Activated CD8-positive, alpha-beta memory T cell treated with anti-CD3 and anti-CD28 coated beads, Interleukin-2, amount 50 U/mL, for 1 hour (primary cell): ENCODE results near the gene STYX.
"Not testable (repeated sequence)": the region's sequence is repeated elsewhere in the genome, so short reads cannot be mapped to it uniquely, and the experiment has no call there.

Source experiments
- DNase-seq: peaks from one replicate; pipeline ENCODE4 v3.0.0-alpha.2; 2020; ENCODE audit errors: extremely low read depth

Gene STYX

DNA sequence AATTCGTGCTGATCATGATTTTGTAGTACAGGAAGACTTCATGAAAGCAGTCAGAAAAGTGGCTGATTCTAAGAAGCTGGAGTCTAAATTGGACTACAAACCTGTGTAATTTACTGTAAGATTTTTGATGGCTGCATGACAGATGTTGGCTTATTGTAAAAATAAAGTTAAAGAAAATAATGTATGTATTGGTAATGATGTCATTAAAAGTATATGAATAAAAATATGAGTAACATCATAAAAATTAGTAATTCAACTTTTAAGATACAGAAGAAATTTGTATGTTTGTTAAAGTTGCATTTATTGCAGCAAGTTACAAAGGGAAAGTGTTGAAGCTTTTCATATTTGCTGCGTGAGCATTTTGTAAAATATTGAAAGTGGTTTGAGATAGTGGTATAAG lies 2.5 kb upstream of the STYX start:
- not testable (repeated sequence) for DNase-seq

- not testable (repeated sequence) for DNase-seq
These were observed 931 bp upstream of the STYX start for GRCh38 chr14:52729035-52729434.

- DNase-seq, result no peak
These were observed 411 bp upstream of the STYX start for GRCh38 chr14:52729585-52729924.

- DNase-seq, result no peak
These were observed 744 bp downstream of the STYX start for GRCh38 chr14:52730709-52731111.

DNA sequence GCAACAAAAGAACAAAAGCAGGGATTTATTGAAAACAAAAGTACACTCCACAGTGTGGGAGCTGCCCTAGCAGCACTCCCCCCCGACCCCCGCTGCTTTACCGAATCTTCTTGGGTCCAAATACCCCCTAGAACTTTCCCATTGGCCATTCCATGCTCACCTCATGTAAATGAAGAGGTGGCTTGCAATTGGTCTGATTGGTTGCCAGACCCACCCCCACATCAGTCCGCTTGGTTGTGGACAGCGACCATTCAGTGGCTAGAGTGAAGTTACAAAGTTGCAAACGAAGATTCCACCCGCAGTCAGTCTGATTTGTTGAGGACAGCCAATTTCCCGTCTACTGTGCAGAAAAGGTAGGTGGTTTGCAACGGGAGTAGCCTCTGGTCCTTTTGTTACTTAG lies 3.9 kb downstream of the STYX start:
- DNase-seq, result no peak

DNA sequence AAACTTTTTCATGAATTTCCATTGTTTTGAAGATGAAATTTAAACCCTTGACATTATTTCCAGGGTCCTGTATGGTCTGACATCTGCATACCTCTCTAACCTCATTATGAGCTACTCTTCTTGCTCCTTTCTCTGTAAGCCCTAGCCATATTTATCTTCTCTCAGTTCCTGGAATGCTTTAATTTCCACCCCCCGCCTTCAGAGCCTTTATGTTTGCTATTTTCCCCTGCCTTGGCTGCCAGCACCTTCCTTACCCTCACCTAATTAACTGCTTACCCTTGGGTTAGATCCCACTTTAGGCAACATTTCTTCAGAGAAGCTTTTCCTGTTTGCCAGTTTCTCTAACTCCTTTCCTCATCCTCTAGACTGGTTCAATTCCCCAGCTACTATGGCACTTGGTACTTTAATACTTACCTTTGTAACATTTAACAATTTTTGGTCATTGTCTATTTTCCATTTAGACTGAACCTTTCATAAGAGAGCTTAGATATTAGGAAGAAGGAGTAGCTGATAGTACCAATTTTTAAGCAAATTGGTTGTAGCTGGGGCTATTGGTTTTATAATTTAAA lies 6.0 kb downstream of the STYX start:
- no peak for DNase-seq

DNA sequence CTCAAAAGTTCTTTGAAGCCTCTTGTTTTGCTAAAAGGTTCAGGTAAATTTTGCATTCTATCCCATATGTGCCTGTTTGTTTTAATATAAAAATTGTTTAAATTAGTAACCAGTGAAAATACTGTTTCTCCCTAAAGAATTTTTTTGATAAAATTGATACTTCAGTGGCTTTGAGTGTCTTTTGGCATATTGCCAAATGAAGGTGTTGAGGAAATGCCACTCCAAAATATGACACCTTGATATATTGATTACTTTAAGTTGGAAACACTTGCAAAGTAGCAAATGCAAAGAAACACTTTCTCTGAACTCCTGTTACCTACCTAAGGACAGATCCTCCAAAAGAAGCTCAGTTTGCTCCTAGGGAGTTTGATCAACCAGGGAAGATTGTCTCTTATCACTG lies 8.4 kb downstream of the STYX start:
- DNase-seq, result no peak

DNA sequence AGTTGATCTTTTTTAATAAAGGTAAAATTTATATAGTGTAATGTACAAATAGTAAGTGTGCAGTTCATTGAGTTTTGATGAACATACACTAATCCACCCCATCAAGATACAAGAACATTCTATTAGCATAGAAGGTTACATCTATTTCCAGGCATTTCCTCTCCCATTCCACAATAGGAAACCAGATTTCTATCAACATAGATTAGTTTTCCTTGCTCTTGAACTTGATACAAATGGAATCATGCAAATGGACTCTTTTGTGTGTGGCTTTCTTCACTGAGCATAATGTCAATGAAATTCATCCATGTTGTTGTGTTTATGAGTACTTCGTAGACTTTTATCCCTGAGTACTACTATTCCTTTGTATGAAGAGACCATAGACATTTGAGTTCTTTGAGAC lies 10.8 kb downstream of the STYX start:
- no peak for DNase-seq

GRCh38 chr14:52741865-52742264 lies 11.9 kb downstream of the STYX start:
- DNase-seq, result no peak

GRCh38 chr14:52748647-52749292 lies 18.8 kb downstream of the STYX start:
- DNase-seq, result no peak

DNA sequence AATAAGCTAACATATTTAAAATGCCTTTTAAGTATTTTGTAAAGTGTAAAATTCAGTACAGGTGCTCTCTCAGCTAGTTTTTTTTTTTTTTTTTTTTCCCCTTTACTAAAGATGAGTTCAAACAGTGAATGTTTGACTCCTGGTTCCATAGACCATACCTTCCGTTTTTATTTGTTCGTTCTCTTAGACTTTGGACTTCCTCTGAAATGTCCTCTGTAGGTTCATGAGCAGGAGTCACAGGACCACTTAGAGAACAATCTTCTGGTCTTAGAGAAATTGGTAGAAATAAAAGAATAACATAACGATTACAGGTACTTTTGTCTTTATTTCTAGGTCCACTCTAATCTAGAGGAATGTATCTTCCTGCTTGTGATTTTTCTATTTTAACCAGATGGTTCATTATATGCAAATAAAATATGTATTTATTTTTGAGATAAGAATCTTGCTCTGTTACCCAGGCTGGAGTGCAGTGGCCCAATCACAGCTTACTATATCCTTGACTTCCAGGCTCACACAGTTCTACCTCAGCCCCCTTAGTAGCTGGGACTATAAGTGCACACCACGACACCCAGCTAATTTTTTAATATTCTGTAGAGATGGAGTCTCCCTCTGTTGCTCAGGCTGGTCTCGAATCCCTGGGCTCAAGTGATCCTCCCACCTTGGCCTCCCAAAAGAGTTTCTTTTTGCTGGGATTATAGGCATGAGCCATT lies 25.8 kb downstream of the STYX start:
- no peak for DNase-seq

DNA sequence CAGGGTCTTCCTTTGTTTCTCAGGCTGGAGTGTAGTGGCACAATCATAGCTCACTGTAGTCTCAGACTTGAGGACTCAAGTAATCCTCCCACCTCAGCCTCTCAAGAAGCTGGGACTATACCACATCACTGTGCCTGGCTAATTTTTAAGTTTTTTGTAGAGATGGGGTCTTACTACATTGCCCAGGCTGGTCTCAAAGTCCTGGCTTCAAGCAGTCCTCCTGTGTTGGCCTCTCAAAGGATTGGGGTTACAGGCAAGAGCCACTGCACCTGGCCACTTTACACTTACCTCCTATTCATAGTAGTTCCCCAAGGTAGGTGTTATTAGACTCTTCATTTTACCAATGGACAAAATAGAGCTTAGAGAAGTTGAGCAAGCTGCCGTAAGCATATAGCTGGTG lies 29.2 kb downstream of the STYX start:
- no peak for DNase-seq

- DNase-seq, result not testable (repeated sequence)
These were observed 33.0 kb downstream of the STYX start for GRCh38 chr14:52762923-52763322.

DNA sequence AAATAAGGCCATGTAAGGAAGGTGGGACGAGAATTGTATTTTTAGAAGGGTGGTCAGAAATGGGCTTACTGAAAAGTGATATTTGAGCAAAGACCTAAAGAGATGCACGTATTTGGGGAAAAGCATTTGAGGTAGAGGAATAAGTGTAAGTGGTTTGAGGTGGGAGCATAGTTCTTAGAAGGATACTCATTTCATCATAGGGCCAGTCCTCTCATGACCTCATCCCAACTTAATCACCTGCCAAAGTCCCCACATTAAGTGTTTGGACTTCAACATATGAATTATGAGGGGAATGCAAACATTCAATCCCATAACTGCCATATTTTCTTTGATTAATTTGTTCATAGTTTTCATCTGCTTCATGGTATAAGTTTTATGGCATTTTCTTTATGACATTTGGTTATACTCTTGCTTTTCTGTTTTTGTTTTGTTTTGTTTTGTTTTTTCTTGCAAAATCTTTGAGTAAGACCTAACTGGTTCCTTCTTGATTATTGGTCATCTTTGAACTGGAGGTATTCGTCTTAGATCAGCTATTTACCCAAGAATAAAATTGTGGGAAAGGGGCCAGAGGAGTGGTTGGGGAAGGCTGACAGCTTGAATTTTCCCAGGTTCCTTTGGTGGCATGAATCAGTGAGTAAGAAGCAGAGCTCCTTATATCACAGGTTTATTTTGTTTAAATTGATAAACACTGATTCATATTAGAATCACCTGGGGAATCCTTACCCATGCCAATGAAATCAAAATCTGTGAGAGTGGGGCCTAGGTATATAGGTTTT lies 37.3 kb downstream of the STYX start:
- no peak for DNase-seq

- no peak for DNase-seq
These were observed 39.9 kb downstream of the STYX start for GRCh38 chr14:52769887-52770286.

DNA sequence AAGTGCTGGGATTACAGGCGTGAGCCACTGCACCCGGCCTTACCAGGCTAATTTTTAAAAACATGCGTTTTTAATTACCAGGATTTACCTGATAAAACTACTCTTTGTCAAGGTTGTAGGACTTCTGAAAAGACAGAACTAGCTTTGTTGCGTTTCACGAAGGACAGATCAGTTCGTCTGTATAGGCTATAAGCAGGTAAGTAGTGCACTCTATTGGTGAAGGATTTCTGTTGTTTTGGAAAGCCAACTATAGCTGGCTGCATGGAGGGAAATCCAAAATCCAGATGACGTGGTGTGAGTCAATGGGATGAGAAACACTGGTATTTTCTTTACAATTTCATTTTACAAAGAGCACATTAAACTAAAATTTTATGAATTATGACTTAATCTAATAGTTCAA lies 46.9 kb downstream of the STYX start:
- DNase-seq, result no peak

DNA sequence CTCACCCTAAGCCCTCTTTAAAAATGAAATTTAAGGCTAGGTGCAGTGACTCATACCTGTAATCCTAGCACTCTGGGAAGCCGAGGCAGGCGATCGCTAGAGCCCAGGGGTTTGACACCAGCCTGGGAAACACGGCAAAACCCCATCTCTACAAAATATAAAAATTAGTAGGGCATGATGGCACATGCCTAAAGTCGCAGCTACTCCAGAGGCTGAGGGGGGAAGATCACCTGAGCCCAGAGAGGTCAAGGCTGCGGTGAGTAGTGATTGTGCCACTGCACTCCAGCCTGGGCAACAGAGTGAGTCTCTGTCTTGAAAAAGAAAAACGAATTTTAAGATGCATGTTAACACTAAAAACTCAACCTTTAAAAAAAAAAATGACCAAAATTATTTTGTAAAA lies 48.7 kb downstream of the STYX start:
- DNase-seq, result no peak

DNA sequence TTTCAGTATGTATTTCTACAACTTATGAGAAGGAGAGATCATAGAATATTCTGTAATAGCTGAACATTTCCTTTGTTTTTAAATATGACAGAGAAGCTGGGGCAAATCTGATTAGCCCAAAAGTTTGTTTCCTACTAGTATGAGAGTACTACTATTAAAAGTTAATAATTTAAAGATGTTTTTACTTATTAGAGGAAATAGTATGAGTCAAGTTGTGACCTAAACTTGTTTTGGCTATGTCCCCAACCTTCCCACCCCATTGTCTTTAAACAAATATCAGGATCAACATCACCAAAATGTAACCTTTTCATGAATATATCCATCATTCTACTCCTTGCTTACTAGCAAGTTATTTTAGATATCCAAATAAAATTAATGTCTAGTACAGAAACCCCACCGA lies 50.9 kb downstream of the STYX start:
- no peak for DNase-seq

GRCh38 chr14:52781629-52782028 lies 51.7 kb downstream of the STYX start:
- DNase-seq, result no peak

- DNase-seq, result no peak
These were observed 53.2 kb downstream of the STYX start for GRCh38 chr14:52783206-52783605.

- DNase-seq, result no peak
These were observed 56.9 kb downstream of the STYX start for GRCh38 chr14:52786887-52787286.

DNA sequence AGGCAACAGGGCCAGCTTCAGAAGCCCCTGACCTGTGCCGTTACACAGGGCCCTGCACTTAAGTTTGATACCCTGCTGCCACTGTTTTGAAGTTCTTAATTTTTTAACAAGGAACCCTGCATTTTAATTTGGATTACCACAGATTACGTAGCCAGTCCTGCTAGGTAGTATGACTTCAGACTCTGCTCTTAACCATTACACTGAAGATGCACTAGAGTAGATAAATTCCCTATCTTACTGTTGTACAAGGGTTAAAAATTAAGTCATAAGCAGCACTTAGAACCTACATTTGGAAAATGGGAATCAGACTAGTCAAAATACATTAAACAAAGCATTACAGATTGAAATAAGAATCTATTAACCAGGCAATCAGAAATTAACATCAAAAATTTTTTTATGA lies 59.2 kb downstream of the STYX start:
- DNase-seq, result no peak
